ENCODE data around the gene MAFB. TPM values are rescaled to one million over a fixed set of nuclear protein-coding genes. Genes with fewer than 3 reads are reported as not detected.
A peak's percentile ranks its signal among the peaks of the same experiment; 100 is the strongest.

MAFB gene
- polyA plus RNA-seq, 3 donors, result 113 to 161 (median 134) TPM

GRCh38 chr20:40691566-40692239, 2.7 kb upstream of the MAFB start:
- peak overlapping the region; percentile 24 to 86 for H3K4me3 Mint-ChIP-seq
- intact Hi-C loops (cut with micrococcal nuclease), result loop anchor here (2.0 to 10.0 kb wide), 3 partner anchors 529 to 807 kb away; no protein-coding TSS in a partner anchor
- 6% methylated on average over 20 of the region's 29 CpGs for WGBS (ENCODE audit: insufficient coverage)

More at GRCh38 chr20:40691566-40692239, 2.7 kb upstream of the MAFB start:
- Histone ChIP-seq H3K27ac (ENCODE audit: low read depth in 1 of 2, low read length in 2 of 2) (no peak overlapping the region), H3K79me2 (ENCODE audit: insufficient read depth, low read length) (peaks cover 22% of the 10 kb centered on the region), H4K20me1 (ENCODE audit: insufficient read depth, low read length) (peaks cover 31% of the 10 kb centered on the region), H3K9ac (ENCODE audit: insufficient read depth, low read length, poor library complexity, severe bottlenecking) (no peak overlapping the region), H3K36me3 (replicated peaks in 1 of 2; ENCODE audit: control insufficient read depth in 1 of 2, insufficient read depth in 2 of 2, low read length in 2 of 2) (no peaks in the 10 kb centered on the region), H3K4me3 (replicated peaks in 1 of 3; ENCODE audit: low read depth in 2 of 3, low read length in 3 of 3) (no peak overlapping the region), H3K27me3 (ENCODE audit: control insufficient read depth in 2 of 2, insufficient read depth in 2 of 2, low read length in 2 of 2) (peaks cover 62 to 69% of the 10 kb centered on the region in 2 donors), H2AFZ (ENCODE audit: insufficient read depth, low read depth, low read length, poor library complexity, severe bottlenecking) (no peak overlapping the region), H3K4me1 (ENCODE audit: control insufficient read depth in 1 of 2, insufficient read depth in 2 of 2, low read length in 2 of 2) (peaks cover 22 to 39% of the 10 kb centered on the region in 2 donors), H3K9me3 (replicated peaks in 1 of 2; ENCODE audit: control insufficient read depth in 1 of 2, insufficient read depth in 1 of 2, low read length in 2 of 2) (peaks cover 7 to 29% of the 10 kb centered on the region in 2 donors), H3K4me2 (replicated peaks; ENCODE audit: extremely low read depth, low read length, poor library complexity, severe bottlenecking) (no peak overlapping the region)
- H3K36me3 Mint-ChIP-seq, result peaks cover 22 to 23% of the 10 kb centered on the region in 2 donors
- H3K9me3 Mint-ChIP-seq, result peaks cover 0 to 33% (median 28%) of the 10 kb centered on the region in 7 donors
- DNase-seq, result no peak
- TF ChIP-seq CTCF (IDR thresholded peaks at IDR 0.05), result no peak
- peaks cover 70 to 81% (median 74%) of the 10 kb centered on the region in 3 donors for H3K27me3 Mint-ChIP-seq (ENCODE audit: low read depth in 3 of 3)
- H3K4me1 Mint-ChIP-seq, result peaks cover 37% of the 10 kb centered on the region
- H3K27ac Mint-ChIP-seq, result peak overlapping the region in 3 of 7 donors; percentile 12 to 76 (median 63)

Data from CD14-positive monocyte (primary cell).